ENCODE results near the gene SPEG. TPM values are rescaled to one million over a fixed set of nuclear protein-coding genes. Genes with fewer than 3 reads are reported as not detected.

Gene SPEG
- total RNA-seq, 2 experiments from 2014 or later, result 15.3 to 17.7 TPM

DNA sequence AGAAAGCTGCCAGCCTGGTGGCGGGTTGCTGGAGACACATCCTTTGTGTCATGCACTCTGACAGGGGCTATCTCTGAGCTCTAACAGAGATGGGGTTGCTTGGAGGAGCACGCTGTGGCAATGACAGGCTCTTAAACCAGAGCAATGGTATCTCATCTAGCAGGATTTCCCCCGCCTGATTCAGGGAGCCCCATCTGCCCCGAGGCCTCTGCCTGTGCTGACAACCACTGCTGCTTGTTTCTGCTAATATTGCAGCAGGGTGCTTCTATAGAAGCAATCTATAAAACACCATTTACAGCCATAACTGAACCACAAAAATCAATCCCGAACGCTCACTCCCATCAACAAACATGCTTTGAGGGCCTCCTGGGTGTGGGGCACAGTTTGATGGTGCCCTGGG lies 34.1 kb upstream of the SPEG start:
- CTCF ChIA-PET, result no interaction called here

GRCh38 chr2:219401606-219402005 lies 33.0 kb upstream of the SPEG start:
- H3K27ac Mint-ChIP-seq, result no peak overlapping the region
- no peak for TF ChIP-seq CTCF (IDR thresholded peaks at IDR 0.05)
- intact Hi-C loops (cut with DNase I, micrococcal nuclease), result loop anchor here (2.0 to 10.0 kb wide), 4 partner anchors 56 to 243 kb away; no protein-coding TSS in a partner anchor

More for the DNA sequence above, 34.1 kb upstream of the SPEG start:
- Histone ChIP-seq H3K27me3 (ENCODE audit: control insufficient read depth in 1 of 2, insufficient read depth in 2 of 2, low read length in 2 of 2) (peaks cover 0 to 2% of the 10 kb centered on the region in 2 experiments), H3K4me1 (ENCODE audit: insufficient read depth, low read length) (peaks cover 12% of the 10 kb centered on the region), H3K36me3 (ENCODE audit: insufficient read depth, low read length) (no peaks in the 10 kb centered on the region), H3K27ac (ENCODE audit: low read depth in 1 of 2, low read length in 2 of 2) (no peak overlapping the region), H3K4me3 (ENCODE audit: low read length) (no peak overlapping the region), H3K9me3 (ENCODE audit: control insufficient read depth in 1 of 2, insufficient read depth in 1 of 2, low read length in 2 of 2) (no peaks in the 10 kb centered on the region)
- ATAC-seq (ENCODE audit: poor library complexity) (no peak), DNase-seq (no peak)
- POLR2A ChIA-PET, result no interaction called here
- TF ChIP-seq CTCF (IDR thresholded peaks at IDR 0.05), result no peak
- H3K4me1 Mint-ChIP-seq (ENCODE audit: low read depth), result peaks cover 16% of the 10 kb centered on the region
- H3K9me3 Mint-ChIP-seq, result no peaks in the 10 kb centered on the region
- peaks cover 3% of the 10 kb centered on the region for H3K27me3 Mint-ChIP-seq
- H3K36me3 Mint-ChIP-seq (ENCODE audit: low read depth), result no peaks in the 10 kb centered on the region
- no peak overlapping the region for H3K4me3 Mint-ChIP-seq
- H3K27ac Mint-ChIP-seq, result no peak overlapping the region
- intact Hi-C loops (cut with DNase I, micrococcal nuclease), result loop anchor here (5.0 to 10.0 kb wide), 3 partner anchors 57 to 244 kb away; no protein-coding TSS in a partner anchor

DNA sequence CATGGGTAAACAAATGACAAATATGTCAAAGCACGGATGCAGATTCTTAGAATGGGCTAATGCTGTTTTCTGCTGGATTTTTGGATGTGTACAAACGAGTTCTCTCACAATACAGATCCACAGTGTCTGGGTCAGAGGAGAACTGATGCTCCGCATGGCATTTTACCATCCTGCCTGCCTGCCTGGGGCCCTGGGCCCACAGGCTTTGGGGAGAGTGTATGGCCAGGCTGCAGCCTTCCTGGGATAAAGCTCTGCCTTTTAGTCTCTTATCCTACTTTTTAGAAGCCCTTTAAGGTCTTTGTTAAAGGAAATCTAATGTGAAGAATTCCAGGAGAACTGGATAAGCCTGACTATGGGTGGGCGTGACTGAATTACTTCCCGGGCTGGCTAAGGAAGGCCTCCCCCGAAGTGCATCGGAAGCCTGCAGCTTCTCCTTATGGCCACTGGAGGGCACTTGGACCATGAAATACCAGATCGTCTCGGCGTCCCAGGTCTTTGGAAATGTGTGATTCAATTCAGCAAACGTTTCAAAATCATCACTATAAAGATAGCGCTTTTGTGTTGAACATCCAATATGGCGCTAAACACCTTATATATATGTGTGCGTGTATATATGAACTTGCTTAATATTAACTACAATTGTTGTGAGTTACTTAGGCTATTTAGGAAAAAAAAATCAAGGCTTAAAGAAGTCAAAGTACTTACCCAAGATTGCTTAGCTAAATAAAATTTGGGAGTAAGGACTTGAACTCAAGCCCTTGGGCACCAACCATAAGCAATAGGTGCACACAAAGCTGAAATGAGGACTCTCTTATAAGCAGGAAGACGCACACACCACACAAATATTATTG lies 31.8 kb upstream of the SPEG start:
- Histone ChIP-seq H3K9me3 (ENCODE audit: control insufficient read depth in 1 of 2, insufficient read depth in 1 of 2, low read length in 2 of 2) (no peaks in the 10 kb centered on the region), H3K4me3 (ENCODE audit: low read length) (no peak overlapping the region), H3K36me3 (ENCODE audit: insufficient read depth, low read length) (no peaks in the 10 kb centered on the region), H3K4me1 (ENCODE audit: insufficient read depth, low read length) (peaks cover under 1% of the 10 kb centered on the region), H3K27ac (ENCODE audit: low read depth in 1 of 2, low read length in 2 of 2) (no peak overlapping the region), H3K27me3 (ENCODE audit: control insufficient read depth in 1 of 2, insufficient read depth in 2 of 2, low read length in 2 of 2) (peaks cover 0 to 2% of the 10 kb centered on the region in 2 experiments)
- DNase-seq, result peak; percentile 35 to 81 (median 48)
- ATAC-seq (ENCODE audit: poor library complexity), result peak; percentile 99
- no peaks in the 10 kb centered on the region for H3K36me3 Mint-ChIP-seq (ENCODE audit: low read depth)
- peak; percentile 92 for TF ChIP-seq CTCF (IDR thresholded peaks at IDR 0.05)
- no peak overlapping the region for H3K4me3 Mint-ChIP-seq
- POLR2A ChIA-PET, result interaction anchor here (0.7 to 1.8 kb wide), 4 partner anchors 15 to 127 kb away, joined by 3 to 9 read pairs (median 4); partner anchors contain the start of gene DNPEP
- H3K9me3 Mint-ChIP-seq, result no peaks in the 10 kb centered on the region
- peaks cover 14% of the 10 kb centered on the region for H3K27me3 Mint-ChIP-seq
- intact Hi-C loops (cut with DNase I, micrococcal nuclease), result loop anchor here (1.0 to 10.0 kb wide), 6 partner anchors 31 to 242 kb away; partner anchors contain the start of gene SPEG (in 1 of the 2)
- CTCF ChIA-PET, result interaction anchor here (0.5 to 2.0 kb wide), 12 partner anchors 10 to 139 kb away, joined by 3 to 35 read pairs (median 4); partner anchors contain the start of gene DNPEP
- peaks cover 5% of the 10 kb centered on the region for H3K4me1 Mint-ChIP-seq (ENCODE audit: low read depth)
- H3K27ac Mint-ChIP-seq, result no peak overlapping the region

More at GRCh38 chr2:219401606-219402005, 33.0 kb upstream of the SPEG start:
- Mint-ChIP-seq H3K27me3 (peaks cover 8% of the 10 kb centered on the region), H3K36me3 (ENCODE audit: low read depth) (no peaks in the 10 kb centered on the region), H3K4me1 (ENCODE audit: low read depth) (peaks cover 16% of the 10 kb centered on the region), H3K4me3 (no peak overlapping the region), H3K9me3 (no peaks in the 10 kb centered on the region)
- no peaks in the 10 kb centered on the region for H3K36me3 ChIP-seq (ENCODE audit: insufficient read depth, low read length)
- no peak overlapping the region for H3K27ac ChIP-seq (ENCODE audit: low read depth in 1 of 2, low read length in 2 of 2)
- no peaks in the 10 kb centered on the region for H3K9me3 ChIP-seq (ENCODE audit: control insufficient read depth in 1 of 2, insufficient read depth in 1 of 2, low read length in 2 of 2)
- no peak overlapping the region for H3K4me3 ChIP-seq (ENCODE audit: low read length)
- POLR2A ChIA-PET, result no interaction called here
- ATAC-seq (ENCODE audit: poor library complexity), result no peak
- DNase-seq, result no peak
- CTCF ChIA-PET, result interaction anchor here (1.4 to 2.0 kb wide), 3 partner anchors 109 to 128 kb away, joined by 3 to 35 read pairs (median 4); no protein-coding TSS in a partner anchor
- H3K27me3 ChIP-seq (ENCODE audit: control insufficient read depth in 1 of 2, insufficient read depth in 2 of 2, low read length in 2 of 2), result peaks cover 0 to 2% of the 10 kb centered on the region in 2 experiments
- H3K4me1 ChIP-seq (ENCODE audit: insufficient read depth, low read length), result peaks cover 12% of the 10 kb centered on the region
